HepG2 (cell line): Measurements from ENCODE around the gene COLGALT1. TPM values are rescaled to one million over a fixed set of nuclear protein-coding genes. Genes with fewer than 3 reads are reported as not detected.
A peak's percentile ranks its signal among the peaks of the same experiment; 100 is the strongest.

Experiments
- ATAC-seq: fragments of 200-7000 bp; cut with Tn5 transposase; 3 replicates; pipeline ENCODE4 v1.9.1; 2020; ENCODE audit warnings: mild to moderate bottlenecking, moderate library complexity
- BruUV-seq: library from RNA; stranded (reverse); fragments of 400-500 nt; replicated peaks from 2 replicates; lab custom pipeline; 2021; lab: Mats Ljungman, UMichigan
- CTCF ChIA-PET: fragments of 300-600 bp; formaldehyde crosslinking; extraction: SDS; loops from one replicate; lab custom pipeline; 2021; ENCODE audit warnings: low total read pairs, inconsistent platforms, low intra/inter-chr PET ratio; lab: Yijun Ruan, JAX
- POLR2A ChIA-PET: fragments of 350-600 bp; sonication (Branson Sonifier 250); formaldehyde crosslinking; loops from one replicate; lab custom pipeline; 2020; ENCODE audit warnings: antibody characterized with exemption, inconsistent platforms; lab: Yijun Ruan, JAX
- DNase-seq: peaks from one replicate; pipeline ENCODE4 v3.0.0-alpha.2; 2015; ENCODE audit warnings: low spot score
- FAIRE-seq: peaks from 3 replicates; lab custom pipeline; 2011; peaks lifted over from hg19 to GRCh38; lab: Jason Lieb, UNC
- H2AFZ ChIP-seq: one replicate; pipeline ENCODE4 v1.6.1; 2011; ENCODE audit warnings: low read length, inconsistent platforms
- H3K27ac ChIP-seq: fragments of 300-600 bp; 3 replicates; pipeline ENCODE4 v1.8.0; 2011; ENCODE audit warnings: mixed run types, mild to moderate bottlenecking, mixed read lengths, low read length, inconsistent platforms; ENCODE audit not compliant: insufficient read depth; ENCODE audit errors: extremely low read length
- H3K27me3 ChIP-seq, 2 experiments: fragments of 200-600 bp in 1 of 2; 2 replicates in 1 of 2; 3 replicates in 1 of 2; pipeline versions ENCODE4 v1.6.0 to v1.8.0; 2011; ENCODE audit warnings: low read length in 2 of 2, mild to moderate bottlenecking in 2 of 2, moderate library complexity in 2 of 2, inconsistent platforms in 1 of 2; ENCODE audit not compliant: insufficient read depth in 2 of 2, control insufficient read depth in 1 of 2
- H3K36me3 ChIP-seq, 2 experiments: fragments of 200-600 bp in 1 of 2; replicated peaks in 1 of 2; 2 replicates in 1 of 2; 3 replicates in 1 of 2; pipeline versions ENCODE4 v1.5.1 to v1.8.0; 2011; ENCODE audit warnings: low read length in 2 of 2, inconsistent platforms in 1 of 2; ENCODE audit not compliant: insufficient read depth in 2 of 2, control insufficient read depth in 1 of 2
- H3K4me1 ChIP-seq: 2 replicates; pipeline ENCODE4 v1.5.1; 2012; ENCODE audit warnings: low read length, inconsistent platforms; ENCODE audit not compliant: insufficient read depth
- H3K4me2 ChIP-seq: 2 replicates; pipeline ENCODE4 v1.6.0; 2011; ENCODE audit warnings: low read depth, low read length, inconsistent platforms
- H3K4me3 ChIP-seq, 3 experiments: fragments of 200-600 bp in 1 of 3; sonication (generic), shearing (Covaris generic) in 1 of 3; replicated peaks in 1 of 3; 2 replicates each; pipeline ENCODE4 v1.5.1; 2011 to 2016; ENCODE audit warnings: low read length in 3 of 3, inconsistent platforms in 2 of 3, low read depth in 2 of 3, mild to moderate bottlenecking in 2 of 3, control low read depth in 1 of 3, mixed read lengths in 1 of 3; ENCODE audit not compliant: insufficient read depth in 1 of 3
- H3K79me2 ChIP-seq: one replicate; pipeline ENCODE4 v1.6.1; 2011; ENCODE audit warnings: low read length, inconsistent platforms; ENCODE audit not compliant: insufficient read depth
- H3K9ac ChIP-seq: 2 replicates; pipeline ENCODE4 v1.6.0; 2011; ENCODE audit warnings: mild to moderate bottlenecking, low read depth, low read length, inconsistent platforms; ENCODE audit not compliant: insufficient read depth
- H3K9me3 ChIP-seq: 2 replicates; pipeline ENCODE4 v1.5.1; 2012; ENCODE audit warnings: mild to moderate bottlenecking, low read length
- H4K20me1 ChIP-seq: 2 replicates; pipeline ENCODE4 v1.6.0; 2011; ENCODE audit warnings: inconsistent platforms, mild to moderate bottlenecking, low read length, moderate library complexity; ENCODE audit not compliant: insufficient read depth
- FOSL1 ChIP-seq: sonication (generic); formaldehyde crosslinking; IDR thresholded peaks from 2 replicates; pipeline ENCODE4 v1.9.0; 2021; ENCODE audit warnings: missing genetic modification reagents, borderline replicate concordance
- FOXK2 ChIP-seq: fragments of 450-650 bp; IDR thresholded peaks from 2 replicates; pipeline ENCODE4 v1.6.1; 2016
- HNRNPH1 ChIP-seq: fragments of 200-400 bp; formaldehyde crosslinking; optimal IDR thresholded peaks from 2 replicates; pipeline ENCODE3; 2017; ENCODE audit warnings: mild to moderate bottlenecking, low read depth, low read length
- IRX3 ChIP-seq: sonication (generic); formaldehyde crosslinking; IDR thresholded peaks from 2 replicates; pipeline ENCODE4 v1.8.1; 2023; ENCODE audit warnings: mild to moderate bottlenecking, low read depth, missing genetic modification reagents, borderline replicate concordance
- KDM2A ChIP-seq: sonication (generic); formaldehyde crosslinking; IDR thresholded peaks from 2 replicates; pipeline ENCODE4 v1.4.0; 2020; ENCODE audit warnings: low read depth, missing genetic modification reagents, borderline replicate concordance
- PAWR ChIP-seq: sonication (generic); formaldehyde crosslinking; IDR thresholded peaks from 2 replicates; pipeline ENCODE4 v1.4.0; 2020; ENCODE audit warnings: missing genetic modification reagents, mild to moderate bottlenecking, borderline replicate concordance
- PRMT3 ChIP-seq: sonication (generic); formaldehyde crosslinking; IDR thresholded peaks from 2 replicates; pipeline ENCODE4 v1.8.1; 2022; ENCODE audit warnings: low read depth, mild to moderate bottlenecking, moderate library complexity, missing genetic modification reagents, borderline replicate concordance
- RORA ChIP-seq: sonication (generic); formaldehyde crosslinking; IDR thresholded peaks from 2 replicates; pipeline ENCODE4 v1.5.0; 2020; ENCODE audit warnings: mild to moderate bottlenecking, missing genetic modification reagents, moderate library complexity
- SP1 ChIP-seq, 2 experiments: fragments of 450-650 bp in 1 of 2; sonication (generic) in 1 of 2; formaldehyde crosslinking in 1 of 2; IDR thresholded peaks; 2 replicates each; pipeline versions ENCODE4 v1.4.0 to v1.6.1; 2016 to 2020; ENCODE audit warnings: missing genetic modification reagents in 1 of 2
- SRSF1 ChIP-seq: fragments of 200-400 bp; formaldehyde crosslinking; optimal IDR thresholded peaks from 2 replicates; pipeline ENCODE3; 2017; ENCODE audit warnings: mild to moderate bottlenecking, low read depth, low read length, moderate library complexity
- TRIM24 ChIP-seq: sonication (generic); formaldehyde crosslinking; IDR thresholded peaks from 2 replicates; pipeline ENCODE4 v1.8.0; 2022; ENCODE audit warnings: mild to moderate bottlenecking, missing genetic modification reagents
- ZNF34 ChIP-seq: sonication (generic); formaldehyde crosslinking; IDR thresholded peaks from 2 replicates; pipeline ENCODE4 v1.4.0; 2020; ENCODE audit warnings: mild to moderate bottlenecking, missing genetic modification reagents, borderline replicate concordance
- ZNF484 ChIP-seq: sonication (generic); formaldehyde crosslinking; IDR thresholded peaks from 2 replicates; pipeline ENCODE4 v1.5.1; 2020; ENCODE audit warnings: mild to moderate bottlenecking, low read depth, missing genetic modification reagents, borderline replicate concordance
- ZNF557 ChIP-seq: sonication (generic); formaldehyde crosslinking; IDR thresholded peaks from 2 replicates; pipeline ENCODE4 v1.4.0; 2020; ENCODE audit warnings: missing genetic modification reagents
- ZNF629 ChIP-seq: sonication (generic); formaldehyde crosslinking; conservative IDR thresholded peaks from 2 replicates; pipeline ENCODE4 v1.5.0; 2020; ENCODE audit warnings: missing genetic modification reagents
- WGBS: methylation state at CpG from one replicate; pipeline ENCODE4 v1.1.6; 2017; ENCODE audit warnings: low lambda C conversion rate; 5-methylcytosine and 5-hydroxymethylcytosine counted together
- in situ Hi-C: cut with HindIII; loops from 2 replicates; pipeline ENCODE4 v1.10.0; 2017; ENCODE audit warnings: low pct_unique_long_range_greater_than_20kb; ENCODE audit not compliant: extremely low pct_ligation_motif_present
- intact Hi-C: fragments of 100-400 bp; cut with micrococcal nuclease; formaldehyde crosslinking; loops from one replicate; pipeline ENCODE4 v1.10.0; 2022; ENCODE audit not compliant: unreplicated experiment
- polyA plus RNA-seq, 8 experiments: library from polyadenylated mRNA; depleted of rRNA in 3 of 8; stranded (reverse) in 7 of 8; unstranded in 1 of 8; fragments of >200 nt; fragmentation: Illumina TruSeq in 4 of 8; extraction: Trizol in 4 of 8; gene quantifications; 2 replicates each; pipeline versions ENCODE4 v1.2.1 to v1.2.3, GENCODE V29; 2011 to 2016; ENCODE audit warnings: low read depth in 4 of 8, missing spikeins in 1 of 8, mixed read lengths in 1 of 8; ENCODE audit not compliant: insufficient read depth in 1 of 8
- total RNA-seq, 5 experiments: library from RNA; depleted of rRNA; stranded (reverse); fragments of >200 nt; fragmentation: Illumina TruSeq; extraction: Trizol; gene quantifications; 2 replicates each; pipeline ENCODE4 v1.2.3, GENCODE V29; 2016; ENCODE audit warnings: low read depth in 1 of 5
- TF ChIP-seq, protein P1 (sequence below): sonication (generic); IDR thresholded peaks from 2 replicates; pipeline ENCODE4 v1.6.1; 2016; ENCODE audit warnings: low read depth, borderline replicate concordance
- TF ChIP-seq, protein P2 (sequence below): sonication (generic); formaldehyde crosslinking; IDR thresholded peaks from 2 replicates; pipeline ENCODE4 v1.8.0; 2022; ENCODE audit warnings: missing genetic modification reagents, low read depth, mild to moderate bottlenecking, borderline replicate concordance

The COLGALT1 gene
- total and polyA plus RNA-seq, 2 of the 13 experiments (the other 11 are each of a cell fraction or from before 2014, with no cell fraction given): 58.0 to 211 TPM

DNA sequence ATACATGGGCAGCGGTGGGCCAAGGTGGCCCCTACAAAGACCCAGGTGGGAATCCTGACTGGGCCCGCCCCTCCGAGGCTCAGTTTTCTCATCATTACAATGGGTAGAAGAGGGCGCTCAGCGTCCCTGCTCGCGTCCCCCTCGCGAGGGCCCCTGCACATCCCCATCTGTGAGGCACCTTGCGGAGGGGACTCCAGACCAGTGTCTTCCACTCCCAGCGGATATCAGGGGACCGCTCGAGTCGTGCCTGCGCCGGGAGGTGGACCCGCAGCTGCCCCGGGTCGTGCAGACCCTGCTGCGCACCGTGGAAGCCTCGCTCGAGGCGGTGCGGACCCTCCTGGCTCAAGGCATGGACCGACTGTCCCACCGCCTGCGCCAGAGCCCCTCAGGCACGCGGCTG is 15.3 kb upstream of the COLGALT1 start:
- DNase-seq: no peak
- H2AFZ ChIP-seq: no peak overlapping the region
- in situ Hi-C loops (no loop called here), intact Hi-C loops (no loop called here)
- BruUV-seq: no TSS peak
- peaks cover 0 to 19% of the 10 kb centered on the region in 2 experiments; a peak in 3 of 5 replicates for H3K27me3 ChIP-seq
- CTCF ChIA-PET: no interaction called here
- H3K4me3 ChIP-seq: no peak overlapping the region
- peak; percentile 87 for TF ChIP-seq ZNF629 (CRISPR knock-in tag)
- no peak for TF ChIP-seq ZNF557 (CRISPR knock-in tag)
- no peak for TF ChIP-seq PRMT3 (CRISPR knock-in tag)
- TF ChIP-seq, all 625 proteins: peak for 1
- 86% methylated on average over 20 of the region's 30 CpGs for WGBS
- no peaks in the 10 kb centered on the region for H3K9me3 ChIP-seq
- no peaks in the 10 kb centered on the region for H3K79me2 ChIP-seq
- H3K9ac ChIP-seq: no peak overlapping the region
- H4K20me1 ChIP-seq: no peaks in the 10 kb centered on the region
- no peak for FAIRE-seq
- POLR2A ChIA-PET: no interaction called here
- H3K4me1 ChIP-seq: peaks cover 23% of the 10 kb centered on the region
- ATAC-seq: no peak
- no peak overlapping the region for H3K27ac ChIP-seq
- H3K36me3 ChIP-seq: no peaks in the 10 kb centered on the region
- H3K4me2 ChIP-seq: no peak overlapping the region

DNA sequence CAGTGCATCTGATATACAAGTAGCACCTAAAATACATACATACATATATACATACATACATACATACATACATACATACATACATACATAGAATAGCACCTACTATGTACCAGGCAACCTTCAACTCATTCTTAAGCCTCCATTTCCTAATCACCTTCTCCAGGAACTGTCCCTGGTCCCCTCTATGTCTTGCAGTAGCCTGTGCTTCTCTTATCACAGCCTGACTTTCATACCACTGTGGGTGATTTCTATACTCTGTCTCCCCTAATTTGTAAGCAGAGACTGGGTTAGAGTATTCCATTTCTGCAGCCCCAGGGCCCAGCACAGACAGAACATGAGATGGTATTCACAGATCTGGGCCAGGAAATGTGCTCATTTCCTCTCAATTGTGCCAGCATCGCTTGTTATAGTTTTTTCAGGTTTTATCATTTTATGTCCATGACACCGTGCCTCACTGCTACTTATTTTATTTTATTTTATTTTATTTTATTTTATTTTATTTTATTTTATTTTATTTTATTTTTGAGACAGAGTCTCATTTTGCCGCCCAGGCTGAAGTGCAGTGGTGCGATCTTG is 14.2 kb upstream of the COLGALT1 start:
- H3K27ac ChIP-seq: no peak overlapping the region
- no peak for DNase-seq
- no peaks in the 10 kb centered on the region for H4K20me1 ChIP-seq
- peaks cover 30% of the 10 kb centered on the region for H3K4me1 ChIP-seq
- no peak overlapping the region for H3K4me3 ChIP-seq
- peaks cover 0 to 16% of the 10 kb centered on the region in 2 experiments; a peak in 2 of 5 replicates for H3K27me3 ChIP-seq
- no peak overlapping the region for H3K9ac ChIP-seq
- no peaks in the 10 kb centered on the region for H3K36me3 ChIP-seq
- no TSS peak for BruUV-seq
- no peak overlapping the region for H3K4me2 ChIP-seq
- in situ Hi-C loops: no loop called here
- WGBS: 80% methylated on average over 4 of the region's 4 CpGs
- ATAC-seq: no peak
- no peak overlapping the region for H2AFZ ChIP-seq
- no peaks in the 10 kb centered on the region for H3K9me3 ChIP-seq
- ChIA-PET CTCF (no interaction called here), POLR2A (no interaction called here)
- no peak for FAIRE-seq
- intact Hi-C loops: no loop called here
- no peaks in the 10 kb centered on the region for H3K79me2 ChIP-seq
- TF ChIP-seq, protein P1, sequence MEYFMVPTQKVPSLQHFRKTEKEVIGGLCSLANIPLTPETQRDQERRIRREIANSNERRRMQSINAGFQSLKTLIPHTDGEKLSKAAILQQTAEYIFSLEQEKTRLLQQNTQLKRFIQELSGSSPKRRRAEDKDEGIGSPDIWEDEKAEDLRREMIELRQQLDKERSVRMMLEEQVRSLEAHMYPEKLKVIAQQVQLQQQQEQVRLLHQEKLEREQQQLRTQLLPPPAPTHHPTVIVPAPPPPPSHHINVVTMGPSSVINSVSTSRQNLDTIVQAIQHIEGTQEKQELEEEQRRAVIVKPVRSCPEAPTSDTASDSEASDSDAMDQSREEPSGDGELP: no peak
- TF ChIP-seq HNRNPH1 (no peak), PAWR (CRISPR knock-in tag) (no peak), TRIM24 (CRISPR knock-in tag) (no peak), RORA (no peak), SP1 (IDR thresholded peaks at IDR 0.05) (no peak), SP1 (CRISPR knock-in tag; IDR thresholded peaks at IDR 0.05) (no peak), KDM2A (no peak), FOXK2 (no peak), SRSF1 (no peak), ZNF34 (CRISPR knock-in tag) (no peak), IRX3 (no peak), ZNF484 (CRISPR knock-in tag) (no peak), FOSL1 (CRISPR knock-in tag) (no peak)
- TF ChIP-seq, protein P2, sequence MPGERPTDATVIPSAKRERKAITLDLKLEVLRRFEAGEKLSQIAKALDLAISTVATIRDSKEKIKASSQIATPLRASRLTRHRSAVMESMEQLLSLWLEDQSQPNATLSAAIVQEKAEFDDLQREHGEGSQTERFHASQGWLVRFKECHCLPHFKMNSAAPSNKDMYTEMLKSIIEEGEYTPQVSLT: no peak
